Activated CD8-positive, alpha-beta memory T cell treated with anti-CD3 and anti-CD28 coated beads for 1 hour (primary cell): ENCODE data around the gene SLAMF1.

Experiments used
- DNase-seq, 2 donors: peaks; one replicate each; pipeline ENCODE4 v3.0.0-alpha.2; 2020; ENCODE audit warnings: low read depth in 1 of 2; ENCODE audit errors: extremely low read depth in 1 of 2

SLAMF1 gene

GRCh38 chr1:160625725-160626498 lies 20.9 kb downstream of the SLAMF1 start:
- no peak for DNase-seq

- DNase-seq = no peak
Observed at GRCh38 chr1:160625321-160625720, 21.5 kb downstream of the SLAMF1 start.

- no peak for DNase-seq
Observed at GRCh38 chr1:160624464-160624863, 22.4 kb downstream of the SLAMF1 start.

- DNase-seq = no peak
Observed at GRCh38 chr1:160623862-160624261, 23.0 kb downstream of the SLAMF1 start.

- no peak for DNase-seq
Observed at GRCh38 chr1:160623227-160623633, 23.6 kb downstream of the SLAMF1 start.

GRCh38 chr1:160622501-160623226 lies 24.2 kb downstream of the SLAMF1 start:
- DNase-seq = no peak

- DNase-seq = no peak
Observed at GRCh38 chr1:160621633-160622413, 25.0 kb downstream of the SLAMF1 start.

GRCh38 chr1:160620942-160621632 lies 25.8 kb downstream of the SLAMF1 start:
- no peak for DNase-seq

- no peak for DNase-seq
Observed at GRCh38 chr1:160619742-160620277, 27.0 kb downstream of the SLAMF1 start.

GRCh38 chr1:160618763-160619274 lies 28.0 kb downstream of the SLAMF1 start:
- no peak for DNase-seq

- DNase-seq = no peak
Observed at GRCh38 chr1:160618327-160618726, 28.5 kb downstream of the SLAMF1 start.

GRCh38 chr1:160615660-160616059 lies 31.2 kb downstream of the SLAMF1 start:
- DNase-seq = no peak

GRCh38 chr1:160614410-160614809 lies 32.4 kb downstream of the SLAMF1 start:
- DNase-seq = no peak

GRCh38 chr1:160612613-160613218 lies 34.1 kb downstream of the SLAMF1 start:
- DNase-seq = no peak

GRCh38 chr1:160610569-160611242 lies 36.1 kb downstream of the SLAMF1 start:
- no peak for DNase-seq

- DNase-seq = no peak
Observed at GRCh38 chr1:160608941-160609340, 37.9 kb downstream of the SLAMF1 start.

GRCh38 chr1:160608514-160608913 lies 38.3 kb downstream of the SLAMF1 start:
- DNase-seq = no peak

- DNase-seq = no peak
Observed at GRCh38 chr1:160608057-160608456, 38.8 kb downstream of the SLAMF1 start.

- no peak for DNase-seq
Observed at GRCh38 chr1:160607672-160608032, 39.2 kb downstream of the SLAMF1 start.
